SK-N-SH (cell line): ENCODE results near the gene FCAMR.

Experiments used
- CTCF ChIP-seq: fragments of 200-600 bp; sonication (generic); IDR thresholded peaks from 2 replicates; pipeline ENCODE4 v1.6.1; 2017; ENCODE audit warnings: antibody characterized with exemption, mild to moderate bottlenecking, moderate library complexity
- EP300 ChIP-seq, 2 experiments: IDR thresholded peaks; 2 replicates each; pipeline versions ENCODE4 v1.4.0 to v1.6.1; 2012; ENCODE audit warnings: borderline replicate concordance in 1 of 2, low read depth in 1 of 2, low read length in 1 of 2
- EZH2phosphoT487 ChIP-seq: fragments of 200-600 bp; sonication (generic); IDR thresholded peaks from 2 replicates; pipeline ENCODE4 v1.6.1; 2017; ENCODE audit warnings: low read depth, mixed run types, mild to moderate bottlenecking, antibody characterized with exemption, moderate library complexity, borderline replicate concordance
- GABPA ChIP-seq: IDR thresholded peaks from 2 replicates; pipeline ENCODE4 v1.4.0; 2012; ENCODE audit warnings: low read depth, mild to moderate bottlenecking
- POLR2AphosphoS5 ChIP-seq: IDR thresholded peaks from 2 replicates; pipeline ENCODE4 v1.6.1; 2012; ENCODE audit warnings: low read depth, low read length
- RCOR1 ChIP-seq: fragments of 150-350 bp; IDR thresholded peaks from 2 replicates; pipeline ENCODE4 v1.6.1; 2017; ENCODE audit warnings: antibody characterized with exemption, low read length
- TAF1 ChIP-seq: IDR thresholded peaks from 2 replicates; pipeline ENCODE4 v1.6.1; 2012; ENCODE audit warnings: low read depth, mild to moderate bottlenecking, low read length, moderate library complexity, borderline replicate concordance
- YY1 ChIP-seq: IDR thresholded peaks from 2 replicates; pipeline ENCODE4 v1.4.0; 2012; ENCODE audit warnings: low read depth, mild to moderate bottlenecking

GRCh38 chr1:206987873-206988272, 17.6 kb upstream of the FCAMR start:
- TF ChIP-seq CTCF (no peak), YY1 (no peak), RCOR1 (no peak), EZH2phosphoT487 (no peak), POLR2AphosphoS5 (no peak), EP300 (IDR thresholded peaks at IDR 0.05; ENCODE audit: borderline replicate concordance in 1 of 2, low read depth in 1 of 2, low read length in 1 of 2) (no peak), GABPA (no peak), TAF1 (no peak)
